ENCODE data around the gene CKAP2L. TPM values are rescaled to one million over a fixed set of nuclear protein-coding genes. Genes with fewer than 3 reads are reported as not detected.

Gene CKAP2L
- total and polyA plus RNA-seq, 4 donors, result 0.19 to 15.9 (median 0.91) TPM; not detected in 1

DNA sequence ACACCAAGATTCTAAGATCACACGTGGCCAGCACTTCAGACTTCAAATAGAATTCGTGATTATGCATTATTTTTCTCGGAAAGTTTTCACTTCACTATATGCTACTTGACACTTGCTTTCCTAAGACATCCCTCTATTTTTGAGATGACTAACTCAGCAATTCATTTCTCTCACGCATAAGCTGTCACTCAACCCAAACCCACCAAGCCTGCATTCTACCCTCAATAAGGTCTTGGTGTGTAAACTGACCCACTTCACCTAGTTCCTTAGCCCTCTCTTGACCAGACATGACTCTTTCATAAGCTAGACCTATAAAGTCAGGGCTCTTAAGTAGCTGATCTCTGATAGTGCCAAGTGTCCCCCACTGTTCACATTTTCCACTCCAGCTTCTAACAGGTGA is 11.7 kb downstream of the CKAP2L start (continued):
- no peak for TF ChIP-seq REST (IDR thresholded peaks at IDR 0.05)
- no peak for TF ChIP-seq FOXA2 (IDR thresholded peaks at IDR 0.05)
- TF ChIP-seq RXRA (IDR thresholded peaks at IDR 0.05), result no peak

- Histone ChIP-seq H3K36me3 (ENCODE audit: control insufficient read depth in 4 of 4, insufficient read depth in 3 of 4, low read depth in 1 of 4, low read length in 3 of 4) (no peaks in the 10 kb centered on the region), H3K27me3 (ENCODE audit: control insufficient read depth in 4 of 4, insufficient read depth in 4 of 4, low read length in 3 of 4) (no peaks in the 10 kb centered on the region), H3K4me3 (ENCODE audit: low read depth in 1 of 3, low read length in 3 of 3) (no peak overlapping the region), H3K9ac (ENCODE audit: low read depth in 1 of 2, low read length in 2 of 2) (peak overlapping the region in 1 of 2 donors; percentile 6), H3K4me1 (ENCODE audit: control insufficient read depth in 4 of 4, insufficient read depth in 4 of 4, low read length in 3 of 4) (peaks cover 4 to 32% (median 17%) of the 10 kb centered on the region in 4 donors), H3K9me3 (ENCODE audit: control insufficient read depth in 4 of 4, low read length in 3 of 4) (no peaks in the 10 kb centered on the region), H3K27ac (ENCODE audit: low read depth in 1 of 2, low read length in 2 of 2) (peak overlapping the region in 1 of 2 donors; percentile 38)
- DNase-seq (ENCODE audit: low spot score), result no peak
- no peak for TF ChIP-seq ZBTB33 (IDR thresholded peaks at IDR 0.05)
- peak in 1 of 2 donors; percentile 30 for TF ChIP-seq RXRA (IDR thresholded peaks at IDR 0.05)
- TF ChIP-seq RAD21 (IDR thresholded peaks at IDR 0.05), result peak in 1 of 2 donors; percentile 12
- TF ChIP-seq, protein P1, sequence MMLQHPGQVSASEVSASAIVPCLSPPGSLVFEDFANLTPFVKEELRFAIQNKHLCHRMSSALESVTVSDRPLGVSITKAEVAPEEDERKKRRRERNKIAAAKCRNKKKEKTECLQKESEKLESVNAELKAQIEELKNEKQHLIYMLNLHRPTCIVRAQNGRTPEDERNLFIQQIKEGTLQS (IDR thresholded peaks at IDR 0.05), result no peak
- TF ChIP-seq CTCF (IDR thresholded peaks at IDR 0.05; ENCODE audit: low read depth, low read length, missing input control), result no peak
- no peak for TF ChIP-seq FOXA1 (IDR thresholded peaks at IDR 0.05)
- TF ChIP-seq HNF4A (conservative IDR thresholded peaks at IDR 0.05), result peak; percentile 33 to 51
- no peak for TF ChIP-seq NR2F2 (IDR thresholded peaks at IDR 0.05)
- TF ChIP-seq SP1 (IDR thresholded peaks at IDR 0.05), result peak; percentile 6
- no peak for TF ChIP-seq EGR1 (IDR thresholded peaks at IDR 0.05; ENCODE audit: low read depth in 2 of 2)
- peak in 1 of 2 donors; percentile 12 for TF ChIP-seq JUND (IDR thresholded peaks at IDR 0.05)
- TF ChIP-seq FOXA2 (IDR thresholded peaks at IDR 0.05), result no peak
- peak; percentile 61 for TF ChIP-seq REST (IDR thresholded peaks at IDR 0.05)
- TF ChIP-seq YY1 (IDR thresholded peaks at IDR 0.05), result no peak
- TF ChIP-seq MAX (IDR thresholded peaks at IDR 0.05), result no peak
- no peak for TF ChIP-seq GABPA (IDR thresholded peaks at IDR 0.05 in 1 of 2, conservative IDR thresholded peaks at IDR 0.05 in 1 of 2)
- no peak for TF ChIP-seq HNF4G (IDR thresholded peaks at IDR 0.05)
- TF ChIP-seq TAF1 (conservative IDR thresholded peaks at IDR 0.05), result no peak
Observed at GRCh38 chr2:112751451-112752197, 12.8 kb downstream of the CKAP2L start.

All from liver (tissue), 9 donors.